HTR-8/SVneo (cell line): ENCODE data around the gene LYZL6.
A peak's percentile ranks its signal among the peaks of the same experiment; 100 is the strongest.
"Not testable (repeated sequence)": the region's sequence is repeated elsewhere in the genome, so short reads cannot be mapped to it uniquely, and the experiment has no call there.

Source experiments
- DNase-seq: peaks from one replicate; pipeline ENCODE4 v3.0.0; 2011; ENCODE audit warnings: low spot score, mixed read lengths; ENCODE audit not compliant: insufficient read length
- FAIRE-seq: peaks from 2 replicates; lab custom pipeline; 2011; peaks lifted over from hg19 to GRCh38; lab: Jason Lieb, UNC

Gene LYZL6

DNA sequence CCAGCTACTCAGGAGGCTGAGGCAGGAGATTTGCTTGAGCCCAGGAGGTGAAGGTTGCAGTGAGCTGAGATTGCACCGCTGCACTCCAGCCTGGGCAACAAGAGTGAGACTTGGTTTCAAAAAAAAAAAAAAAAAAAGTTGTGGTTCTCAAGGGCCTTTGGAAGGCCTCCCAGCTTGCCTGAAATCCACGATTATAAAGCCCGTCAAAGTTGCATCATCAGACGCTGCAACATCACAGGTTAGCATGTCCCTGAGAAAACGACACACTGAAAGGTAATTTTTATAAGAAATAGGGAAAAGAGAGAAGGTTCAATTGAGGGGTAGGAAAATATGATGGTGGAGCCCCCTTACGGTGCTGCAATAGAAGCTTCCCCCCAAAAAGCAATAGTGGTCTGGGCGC, 4.6 kb upstream of the LYZL6 start:
- no peak for FAIRE-seq
- DNase-seq: no peak

DNA sequence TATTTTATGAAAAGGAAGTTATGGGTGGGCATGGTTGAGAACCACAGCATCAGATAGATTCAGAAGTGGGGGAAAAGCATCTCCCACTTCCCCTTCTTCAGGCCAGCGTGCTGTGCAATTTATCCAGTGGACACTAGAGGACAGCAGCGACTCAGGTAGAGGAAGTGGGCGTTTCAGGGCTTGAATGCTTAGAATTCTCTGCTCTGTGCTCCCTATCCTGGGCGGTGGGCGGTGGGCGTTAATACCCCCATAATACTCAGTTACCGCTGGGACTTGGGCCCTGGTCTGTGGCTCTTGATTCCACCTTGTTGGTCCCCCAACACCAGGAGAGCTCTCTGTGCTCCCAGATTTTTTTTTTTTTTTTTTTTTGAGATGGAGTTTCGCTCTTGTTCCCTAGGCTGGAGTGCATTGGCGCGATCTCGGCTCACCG, 3.7 kb upstream of the LYZL6 start:
- DNase-seq (peak; percentile 56), FAIRE-seq (no peak)

DNA sequence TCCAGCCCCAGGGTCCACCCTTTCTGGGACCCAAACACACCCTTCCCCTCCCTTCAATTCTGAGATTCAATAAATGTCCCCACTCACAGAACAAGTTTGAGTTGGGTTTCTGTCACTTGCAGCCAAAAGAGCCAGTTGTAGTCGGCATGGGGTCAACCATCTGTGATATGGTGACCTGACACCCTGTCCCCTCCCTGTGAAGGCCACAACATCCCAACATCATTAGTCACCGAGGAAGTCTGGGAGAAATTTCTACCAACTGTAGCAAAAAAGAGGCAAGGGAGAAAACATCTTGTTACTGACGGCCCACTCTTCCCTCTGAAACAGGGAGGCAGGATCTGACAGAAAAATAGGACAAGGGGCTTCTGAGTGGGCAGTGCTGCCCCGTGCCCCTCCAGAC, 638 bp upstream of the LYZL6 start:
- FAIRE-seq: no peak
- no peak for DNase-seq

DNA sequence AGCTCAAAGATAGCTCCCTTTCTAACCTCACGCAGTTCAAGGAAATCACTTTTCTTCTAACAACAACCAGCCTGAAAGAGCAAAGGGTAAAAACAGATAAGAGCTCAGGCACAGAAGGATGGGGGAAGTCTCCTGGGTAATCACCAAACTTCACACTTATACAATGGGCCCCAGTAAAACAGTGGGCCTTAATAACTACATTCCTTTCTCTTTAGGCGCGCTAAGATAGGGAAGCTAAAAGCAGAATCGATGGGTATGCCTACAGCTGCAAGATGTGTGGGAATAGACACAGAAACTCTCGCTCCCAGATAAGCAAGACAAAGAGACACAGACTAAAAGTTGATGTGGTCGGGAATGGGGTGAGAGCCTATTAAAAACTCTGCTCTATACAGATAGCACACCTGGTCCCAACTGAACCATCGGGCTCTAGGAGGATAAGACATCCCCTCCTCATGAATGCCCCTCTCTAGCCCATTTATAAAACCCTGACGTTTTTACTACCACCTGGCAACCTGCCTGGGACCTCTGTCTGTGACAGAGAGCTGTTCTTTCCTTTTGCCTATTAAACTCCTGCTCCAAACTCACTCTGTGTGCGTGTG, 826 bp downstream of the LYZL6 start:
- no peak for DNase-seq
- no peak for FAIRE-seq

DNA sequence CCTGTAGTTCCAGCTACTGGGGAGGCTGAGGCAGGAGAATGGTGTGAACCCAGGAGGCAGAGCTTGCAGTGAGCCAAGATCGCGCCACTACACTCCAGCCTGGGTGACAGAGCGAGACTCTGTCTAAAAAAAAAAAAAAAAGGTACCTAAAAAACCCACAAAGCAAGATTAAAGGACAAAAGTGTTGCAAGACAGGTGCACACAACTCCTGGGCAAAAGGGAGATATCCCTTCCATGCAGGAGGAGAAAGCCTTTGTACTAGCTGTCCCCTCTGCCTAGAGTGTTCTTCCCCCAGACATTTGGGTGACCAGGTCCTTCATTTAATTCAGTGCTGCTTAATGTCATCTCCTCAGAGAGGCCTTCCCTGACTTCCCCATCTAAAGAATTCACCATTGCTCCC, 5.0 kb downstream of the LYZL6 start:
- not testable (repeated sequence) for DNase-seq, FAIRE-seq

DNA sequence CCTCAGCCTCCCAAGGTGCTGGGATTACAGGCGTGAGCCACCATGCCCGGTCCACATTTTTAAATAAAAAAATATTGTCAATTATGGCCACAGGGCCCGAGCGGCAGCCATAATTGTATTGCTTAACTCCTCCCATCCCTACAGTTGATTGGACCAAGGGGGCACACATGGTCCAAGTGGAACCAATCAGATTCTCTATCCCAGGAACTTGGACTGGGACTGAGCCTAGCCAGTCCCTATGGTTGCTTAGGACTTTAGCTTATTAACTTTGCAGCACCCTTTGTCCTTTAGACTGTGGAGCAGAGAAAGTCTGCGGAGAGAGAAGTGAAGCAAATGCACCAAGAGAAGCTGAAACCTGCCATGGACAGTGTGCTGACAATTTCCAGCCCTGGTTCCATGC, 7.5 kb downstream of the LYZL6 start:
- FAIRE-seq (no peak), DNase-seq (no peak)

DNA sequence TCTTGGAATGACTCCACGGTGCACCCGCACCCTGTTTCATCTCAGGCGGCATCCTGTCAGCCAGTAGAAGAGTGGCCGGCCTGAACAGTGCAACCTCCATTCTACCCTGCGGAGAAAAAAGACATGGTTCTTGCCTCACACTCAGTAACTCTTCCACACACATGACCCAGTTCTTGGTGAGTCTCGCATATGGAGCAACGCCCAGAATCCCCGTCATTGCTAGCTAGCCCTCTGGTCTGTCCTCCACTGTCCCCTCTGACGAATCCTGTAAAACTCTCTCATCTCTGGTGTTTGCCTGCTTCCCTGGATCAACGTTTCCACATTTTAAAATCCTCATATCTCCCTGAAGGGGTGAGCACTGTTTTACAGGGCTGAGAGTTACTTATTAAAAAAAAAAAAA, 8.8 kb downstream of the LYZL6 start:
- FAIRE-seq: no peak

DNA sequence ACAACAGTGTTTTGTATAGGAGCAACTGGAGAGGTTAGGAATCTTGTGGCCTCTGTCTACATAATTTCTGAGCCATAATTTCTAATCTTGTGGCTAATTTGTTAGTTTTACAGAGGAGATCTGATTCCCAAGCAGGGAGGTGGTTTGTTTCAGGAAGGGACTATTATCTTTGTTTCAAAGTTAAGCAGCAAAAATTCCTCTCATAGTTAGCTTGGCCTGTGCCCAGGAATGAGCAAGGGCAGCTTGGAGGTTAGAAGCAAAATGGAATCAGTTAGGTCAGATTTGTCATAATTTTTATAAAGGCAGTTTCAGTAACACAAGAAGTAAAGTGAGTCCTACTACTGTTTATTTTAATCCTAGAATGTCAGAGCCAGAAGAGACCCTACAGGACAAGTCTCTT, 10.9 kb downstream of the LYZL6 start:
- FAIRE-seq: no peak
- no peak for DNase-seq

More for the DNA sequence above, 8.8 kb downstream of the LYZL6 start:
- DNase-seq: no peak

DNA sequence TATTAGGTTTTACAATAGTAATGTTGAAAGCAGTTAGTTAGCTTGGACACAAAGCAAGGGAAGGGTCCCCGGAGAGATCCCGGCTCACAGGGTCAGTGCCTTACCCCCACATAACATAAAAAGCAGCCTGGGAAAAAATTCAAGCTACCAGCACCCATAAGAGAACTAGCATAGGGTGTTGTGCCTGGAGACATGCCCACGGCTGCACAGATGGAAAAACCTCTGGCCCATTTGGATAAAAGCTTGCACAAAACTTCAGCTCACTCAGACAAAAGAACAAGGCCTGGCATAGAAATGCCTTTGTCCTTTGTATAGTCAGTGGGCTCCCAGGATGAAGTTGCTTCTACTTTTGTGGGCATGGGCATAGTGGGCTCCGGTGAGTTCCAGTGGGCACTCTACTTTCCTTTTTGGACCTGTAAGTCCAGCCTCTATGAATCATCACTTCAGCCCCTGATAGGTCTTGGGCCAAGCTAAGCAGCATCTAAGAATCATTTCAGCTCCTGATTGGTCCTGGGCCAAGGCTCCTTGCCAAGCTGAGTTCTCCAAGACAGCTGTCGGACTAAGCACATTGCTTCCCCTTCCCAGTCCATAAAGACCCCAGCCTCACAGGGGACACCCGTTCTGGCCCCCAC, 11.6 kb downstream of the LYZL6 start:
- DNase-seq: no peak
- FAIRE-seq: no peak

DNA sequence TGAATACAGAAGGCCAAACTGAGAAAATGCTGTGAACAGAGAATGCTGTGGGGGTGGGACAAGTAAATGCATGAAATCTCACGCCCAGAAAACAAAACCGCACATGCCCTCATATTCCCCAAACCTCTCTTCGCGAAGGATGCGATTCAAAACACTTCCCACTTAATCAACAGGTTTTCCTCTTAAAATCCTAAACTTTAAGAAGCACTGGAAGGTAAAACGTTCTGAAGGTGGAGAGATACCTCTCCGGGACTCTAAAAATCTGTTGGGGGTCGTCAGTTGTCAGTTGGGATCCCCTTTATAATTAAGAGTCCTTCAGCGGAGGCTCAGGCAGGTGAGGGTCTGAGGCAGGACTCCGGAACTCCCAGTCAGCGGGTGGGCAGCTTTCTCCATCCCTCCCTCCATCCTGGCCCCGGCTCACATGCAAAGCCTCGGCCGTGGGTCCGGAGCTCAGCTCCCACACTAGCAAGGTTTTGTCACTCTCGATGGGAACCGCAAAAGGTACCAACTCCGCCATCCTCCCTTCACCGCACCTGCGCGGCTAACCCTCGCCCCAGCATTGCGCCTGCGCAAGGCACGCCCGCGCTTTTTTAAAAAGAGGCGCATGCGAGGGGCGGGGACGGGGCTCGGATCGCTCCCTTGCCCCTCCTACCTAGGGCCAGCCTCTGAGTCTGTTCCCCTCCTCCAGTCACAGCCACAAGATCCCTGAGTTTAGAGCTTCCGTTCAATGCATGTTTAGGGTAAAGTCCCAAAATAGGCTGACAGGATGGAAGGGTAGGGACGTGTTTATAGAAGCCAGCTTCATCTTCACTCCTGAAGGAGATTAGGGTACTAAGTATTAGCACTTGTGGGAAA, 13.1 kb downstream of the LYZL6 start, which contains the start of gene RDM1:
TSS of gene RDM1 (minus strand) at position 563 of the 855 bp plus-strand sequence. CDS start at position 517, 46 bp downstream.
- no peak for FAIRE-seq
- DNase-seq: peak; percentile 97

DNA sequence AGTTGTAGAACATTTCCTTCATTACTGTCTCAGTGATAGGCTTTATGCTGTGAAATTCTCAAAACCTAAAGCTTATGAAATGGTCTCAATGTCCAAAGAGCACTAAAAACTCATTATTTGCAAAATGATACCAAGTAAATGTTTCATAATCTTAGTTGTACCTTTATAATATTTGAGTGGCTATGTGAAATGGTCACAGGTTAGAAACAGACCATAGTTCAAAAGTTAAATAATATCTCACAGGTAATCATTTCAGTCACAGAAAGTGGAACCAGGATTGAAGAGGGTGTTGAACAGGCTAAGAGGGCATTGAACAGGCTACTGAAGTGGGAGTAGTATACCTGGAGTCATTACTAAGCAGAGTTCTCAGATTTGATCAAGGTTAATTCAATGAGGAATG, 15.8 kb downstream of the LYZL6 start:
- DNase-seq (no peak), FAIRE-seq (no peak)

DNA sequence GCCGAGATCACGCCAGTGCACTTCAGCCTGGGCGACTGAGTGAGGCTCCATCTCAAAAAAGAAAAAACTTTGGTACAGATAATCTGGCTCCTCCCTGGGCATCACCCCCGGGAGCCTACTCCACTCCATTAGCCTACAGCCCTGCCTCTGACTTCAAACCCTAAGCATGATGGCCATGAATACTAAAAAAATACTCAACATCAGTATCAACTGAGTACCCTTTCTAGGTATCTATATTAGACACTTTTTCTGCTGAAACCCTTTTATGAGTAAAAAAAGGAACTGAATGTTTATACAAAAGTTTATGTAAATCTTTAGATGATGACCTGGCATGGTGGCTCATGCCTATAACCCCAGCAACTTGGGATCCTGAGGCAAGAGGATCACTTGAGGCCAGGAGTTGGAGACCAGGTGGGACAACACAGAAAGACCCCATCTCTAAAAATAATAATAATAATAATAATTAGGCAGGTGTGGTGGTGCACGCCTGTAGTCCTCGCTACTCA, 19.9 kb downstream of the LYZL6 start:
- FAIRE-seq: no peak
- DNase-seq: no peak

DNA sequence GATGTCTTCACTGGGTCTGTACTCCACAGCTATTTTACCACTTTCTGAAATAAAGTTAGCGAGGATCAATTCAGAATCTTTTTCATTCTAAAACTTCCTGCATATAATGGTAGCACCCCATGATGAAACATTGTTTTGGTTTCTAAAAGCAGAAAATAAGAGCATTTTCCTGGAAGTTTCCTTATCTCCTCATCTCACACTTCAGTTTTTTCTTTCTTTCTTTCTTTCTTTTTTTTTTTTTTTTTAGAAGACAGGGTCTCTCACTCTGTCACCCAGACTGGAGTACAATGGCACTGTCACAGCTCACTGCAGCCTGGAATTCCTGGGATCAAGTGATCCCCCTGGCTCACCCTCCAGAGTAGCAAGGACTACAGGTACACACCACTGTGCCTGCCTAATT, 23.3 kb downstream of the LYZL6 start:
- DNase-seq (no peak), FAIRE-seq (no peak)

DNA sequence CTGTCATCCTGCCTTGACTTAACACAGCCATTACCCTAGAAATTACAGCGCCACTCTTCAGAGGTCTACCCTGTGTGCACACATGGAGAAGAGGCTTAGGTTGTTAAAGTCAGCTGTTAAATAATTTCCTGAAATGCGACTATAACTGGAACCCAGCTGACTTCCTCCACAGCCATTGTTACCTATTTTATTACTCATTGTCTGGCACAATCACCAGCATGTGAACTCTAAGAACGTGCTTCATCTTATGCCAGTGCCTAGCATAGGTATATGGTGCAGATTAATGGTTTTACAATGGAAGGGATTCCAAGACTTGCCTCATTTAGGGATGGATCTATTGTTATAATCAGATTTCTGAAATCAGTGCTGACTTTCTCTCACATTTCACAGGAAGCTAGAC, 24.8 kb downstream of the LYZL6 start:
- DNase-seq: no peak
- FAIRE-seq: no peak

DNA sequence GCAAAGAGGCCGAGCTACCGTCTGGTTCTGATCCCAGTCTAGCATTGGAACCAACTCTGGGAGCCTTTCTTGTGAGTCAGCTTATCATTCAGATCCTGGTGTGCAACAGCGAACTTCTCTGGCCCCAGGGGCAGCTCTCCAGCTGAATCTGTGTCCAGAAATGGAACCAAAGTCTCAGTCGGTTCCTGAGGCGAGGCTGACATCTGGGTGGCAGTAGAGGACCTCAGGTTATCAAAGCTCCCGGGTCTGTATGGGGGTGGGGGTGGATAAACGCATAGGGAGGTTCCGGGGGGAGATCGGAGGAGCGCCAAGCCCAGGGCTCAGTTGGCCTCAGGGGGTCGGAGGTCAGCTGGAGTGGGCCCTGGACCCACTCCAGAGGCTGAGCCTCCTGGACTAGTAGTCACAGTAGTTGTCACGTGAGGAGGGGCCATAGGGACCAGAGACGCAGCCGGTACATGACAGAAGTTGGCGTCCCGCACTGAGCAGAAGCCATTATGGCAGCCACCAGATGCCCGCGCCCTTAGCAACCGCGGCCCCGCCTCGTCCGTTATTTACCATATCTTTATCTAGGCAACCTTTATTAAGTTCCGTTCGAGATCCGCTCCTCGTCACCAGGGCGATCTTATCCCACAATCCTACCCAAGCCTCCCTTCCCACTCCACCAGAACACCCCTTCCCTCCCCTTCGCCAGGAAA, 25.8 kb downstream of the LYZL6 start:
- DNase-seq (no peak), FAIRE-seq (no peak)

DNA sequence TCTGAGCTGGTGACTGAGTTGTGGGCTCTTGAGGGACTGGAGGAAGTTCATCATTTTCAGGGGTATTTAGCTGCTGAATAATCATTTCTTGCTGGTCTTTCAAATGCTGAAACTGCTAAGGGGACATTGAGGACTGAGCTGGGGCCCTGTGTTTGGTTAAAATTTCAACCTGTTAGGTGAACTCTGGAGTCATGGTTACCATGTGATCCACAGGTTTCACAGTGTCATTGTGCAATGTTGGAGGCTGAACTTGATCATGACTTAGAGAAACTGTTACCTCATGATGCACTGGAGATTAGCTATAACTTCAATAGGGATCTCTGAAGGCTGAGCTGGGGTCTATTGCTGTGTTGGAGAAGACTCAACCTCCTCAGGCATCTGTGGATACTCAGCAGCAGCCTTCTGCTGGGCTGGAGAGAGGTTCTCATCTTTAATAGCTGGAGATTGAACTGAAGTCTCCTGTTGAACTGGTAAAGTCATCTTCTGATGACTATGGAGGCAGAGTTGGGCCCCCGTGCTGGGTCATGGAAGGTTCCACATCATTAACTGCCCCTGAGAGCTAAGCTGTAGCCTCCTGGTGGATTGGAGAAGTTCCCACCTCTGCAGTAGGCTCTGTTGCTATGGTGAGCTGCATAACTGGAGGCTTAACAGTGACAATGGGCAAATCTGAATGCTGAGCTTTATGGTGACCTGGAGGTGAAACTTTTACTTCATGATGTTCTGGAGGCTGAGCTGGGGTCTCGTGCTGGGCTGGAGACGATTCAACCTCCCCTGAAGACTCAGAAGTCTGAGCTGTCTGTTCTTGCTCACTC, 28.2 kb downstream of the LYZL6 start:
- no peak for DNase-seq
- no peak for FAIRE-seq

DNA sequence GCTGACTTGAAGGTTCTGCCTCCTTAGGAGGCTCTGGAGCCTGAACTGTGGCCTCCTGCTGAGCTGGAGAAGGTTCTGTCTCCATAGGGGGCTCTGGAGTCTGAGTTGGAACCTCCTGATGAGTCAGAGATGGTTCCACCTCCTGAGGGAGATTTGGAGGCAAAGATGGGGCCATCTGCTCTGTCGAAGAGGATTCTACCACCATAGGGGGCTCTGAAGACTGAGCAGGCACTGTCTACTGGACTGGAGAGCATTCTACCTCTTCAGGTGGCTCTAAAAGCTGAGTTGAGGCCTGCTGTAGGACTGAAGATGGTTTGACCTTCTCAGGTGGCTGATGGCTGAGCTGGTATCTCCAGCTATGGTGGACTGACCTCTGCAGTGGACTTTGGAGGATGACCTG, 29.2 kb downstream of the LYZL6 start:
- no peak for DNase-seq
- no peak for FAIRE-seq

DNA sequence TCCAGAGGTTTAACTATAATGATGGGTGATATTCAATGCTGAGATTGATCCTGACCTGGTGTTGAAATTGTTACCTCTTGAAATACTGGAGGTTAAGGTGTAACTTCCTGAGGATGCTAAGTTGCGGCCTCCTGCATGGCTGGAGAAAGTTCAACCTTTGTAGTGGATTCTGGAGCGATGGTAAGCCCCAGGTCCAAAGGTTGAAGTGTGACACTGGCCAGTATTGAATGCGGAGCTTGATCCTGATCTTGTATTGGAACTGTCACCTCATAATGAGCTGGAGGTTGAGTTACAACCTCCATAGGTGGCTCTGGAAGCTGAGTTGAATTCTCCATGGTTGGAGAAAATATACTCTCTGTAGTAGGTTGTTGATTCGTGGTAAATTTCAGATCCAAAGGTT, 29.9 kb downstream of the LYZL6 start:
- DNase-seq (no peak), FAIRE-seq (no peak)

DNA sequence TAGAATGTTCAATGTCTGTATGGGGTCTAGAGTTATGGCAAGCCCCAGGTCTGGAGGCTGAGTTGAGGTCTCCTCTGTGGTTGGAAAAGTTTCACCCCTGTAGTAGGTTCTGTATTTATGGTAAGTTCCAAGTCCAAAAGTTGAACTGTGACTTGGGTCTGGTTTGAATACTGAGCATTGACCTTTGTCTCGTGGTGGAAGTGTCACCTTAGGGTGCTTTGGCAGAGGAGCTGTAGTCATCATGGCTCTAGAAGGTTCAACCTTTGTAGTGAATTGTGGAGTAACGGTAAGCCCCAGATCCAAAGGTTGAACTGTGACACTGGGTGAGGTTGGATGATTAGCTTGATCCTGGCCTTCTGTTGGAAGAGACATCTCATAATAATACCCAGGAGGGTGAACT, 30.6 kb downstream of the LYZL6 start:
- DNase-seq (no peak), FAIRE-seq (no peak)
